Kidney tubule cell (primary cell): ENCODE measurements around the gene ACTG2.

ENCODE experiments used
- DNase-seq: peaks from one replicate; pipeline ENCODE4 v3.0.0-alpha.2; 2018; ENCODE audit warnings: low spot score

The ACTG2 gene

GRCh38 chr2:73914667-73915066 lies 21.9 kb downstream of the ACTG2 start:
- no peak for DNase-seq

GRCh38 chr2:73915437-73915993 lies 22.7 kb downstream of the ACTG2 start:
- no peak for DNase-seq

DNA sequence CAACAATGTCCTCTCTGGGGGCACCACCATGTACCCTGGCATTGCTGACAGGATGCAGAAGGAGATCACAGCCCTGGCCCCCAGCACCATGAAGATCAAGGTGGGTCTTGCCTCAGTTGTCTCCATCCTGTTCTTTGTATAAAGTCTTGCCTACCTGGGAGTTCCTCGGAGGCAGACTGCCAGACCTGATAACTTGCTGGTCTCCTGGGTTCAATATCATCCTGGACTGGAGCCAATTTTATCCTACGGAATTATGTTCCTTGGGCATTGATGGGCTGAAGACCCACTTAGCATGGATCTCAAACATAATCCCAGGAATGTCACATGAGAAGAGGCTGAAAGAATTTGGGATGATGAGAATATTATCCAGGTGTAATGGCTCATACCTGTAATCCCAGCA lies 23.9 kb downstream of the ACTG2 start:
- no peak for DNase-seq

GRCh38 chr2:73917296-73917695 lies 24.5 kb downstream of the ACTG2 start:
- DNase-seq = no peak

GRCh38 chr2:73917696-73918207 lies 24.9 kb downstream of the ACTG2 start:
- DNase-seq = no peak

DNA sequence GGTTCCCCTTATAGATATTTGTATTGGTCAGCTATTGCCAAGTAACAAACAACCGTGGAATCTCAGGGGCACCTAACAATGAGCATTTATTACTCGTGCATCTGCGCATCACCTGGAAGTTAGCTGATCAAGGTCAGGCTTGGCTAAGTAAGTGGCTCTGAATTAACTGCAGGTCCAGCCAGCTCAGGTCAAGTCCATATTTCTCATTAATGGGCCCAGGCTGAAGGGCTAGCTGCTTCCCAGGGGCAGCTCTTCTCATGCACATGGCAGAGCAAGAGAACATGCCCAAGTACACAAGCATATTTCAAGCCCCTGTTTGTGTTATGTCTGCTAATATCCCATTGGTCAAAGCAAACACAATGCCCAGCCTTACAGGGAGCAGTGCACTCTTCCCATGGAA lies 26.0 kb downstream of the ACTG2 start:
- DNase-seq = no peak

GRCh38 chr2:73919596-73920228 lies 26.9 kb downstream of the ACTG2 start:
- DNase-seq = no peak

DNA sequence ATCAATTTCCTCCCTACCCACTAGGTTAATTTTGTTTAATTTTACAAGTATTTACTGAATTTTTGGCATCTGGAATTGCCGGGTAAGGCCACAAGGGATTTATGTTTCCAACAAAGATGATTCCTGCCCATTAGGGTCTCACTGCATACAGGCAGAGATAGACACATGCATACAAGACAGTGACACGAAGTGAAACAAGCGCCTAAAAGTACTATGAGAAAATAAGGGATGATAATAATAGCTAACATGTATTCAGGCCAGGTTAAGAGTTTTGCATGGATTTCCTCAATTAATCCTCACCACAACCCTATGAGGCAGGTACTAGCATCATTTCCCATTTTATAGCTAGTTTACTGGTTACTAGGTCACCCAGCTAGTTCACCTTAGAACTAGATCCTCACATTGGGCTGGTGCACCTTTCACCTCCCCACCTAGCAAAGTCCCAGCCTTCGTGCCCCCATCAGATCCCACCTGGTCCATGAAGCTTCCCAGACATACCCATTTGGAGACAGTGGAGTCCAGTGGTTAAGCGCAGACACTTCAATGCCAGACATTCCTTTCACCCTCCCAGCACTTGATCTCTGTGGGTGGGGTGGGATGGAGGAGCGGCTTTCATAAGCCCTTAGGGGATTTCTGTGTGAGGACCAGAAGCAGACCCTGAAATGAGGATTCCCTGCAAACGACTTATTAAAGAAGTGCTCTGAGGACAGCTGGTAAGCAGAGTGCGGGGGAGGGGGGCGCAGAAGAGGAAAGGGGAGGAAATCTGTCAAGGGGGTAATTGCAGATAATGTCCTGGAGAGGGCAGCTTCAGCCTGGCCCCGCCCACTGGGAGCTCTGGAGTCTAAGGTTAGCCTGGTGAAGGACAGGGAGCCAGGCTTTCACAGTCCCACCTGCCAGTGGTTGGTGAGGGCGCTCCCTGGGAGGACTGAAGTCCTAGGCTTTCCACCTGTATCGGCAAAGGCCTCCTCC lies 28.1 kb downstream of the ACTG2 start:
- peak; percentile 22 for DNase-seq

DNA sequence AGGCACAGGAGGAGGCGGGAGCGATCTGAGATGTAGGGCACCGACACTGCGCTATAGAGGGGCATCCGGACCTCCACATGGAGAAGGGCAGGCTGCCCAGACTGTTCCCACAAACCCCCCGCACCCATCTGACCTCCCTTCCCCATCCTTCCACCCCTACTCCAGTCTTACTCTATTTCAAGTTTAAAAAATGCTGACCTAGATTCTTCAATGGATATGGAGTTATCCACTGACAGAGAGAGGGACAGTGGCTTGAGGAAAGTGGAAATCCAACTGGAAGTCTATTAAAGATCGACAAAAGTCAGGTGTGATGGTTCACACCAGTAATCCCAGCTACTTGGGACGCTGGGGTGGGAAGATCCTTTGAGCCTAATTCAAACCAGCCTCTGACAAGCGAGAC lies 28.8 kb downstream of the ACTG2 start:
- no peak for DNase-seq

DNA sequence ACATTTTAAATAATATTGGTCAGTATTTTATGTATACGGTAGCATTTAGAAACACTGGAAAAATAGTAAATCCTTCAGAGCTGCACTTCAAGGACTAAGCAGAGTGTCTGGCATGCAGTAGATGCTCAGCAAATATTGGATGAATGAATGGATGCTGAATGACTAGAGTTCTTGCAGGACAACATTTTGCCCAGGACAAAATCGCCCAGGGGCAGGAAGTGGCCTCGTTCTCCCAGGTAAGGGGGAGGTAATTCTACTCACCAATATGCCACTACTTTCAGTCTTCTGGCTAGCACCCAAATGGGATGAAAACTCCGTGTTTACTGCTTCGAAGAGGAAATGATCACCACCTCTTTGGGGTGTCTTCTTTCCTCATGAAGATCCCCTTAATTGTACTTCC lies 29.9 kb downstream of the ACTG2 start:
- DNase-seq = no peak

DNA sequence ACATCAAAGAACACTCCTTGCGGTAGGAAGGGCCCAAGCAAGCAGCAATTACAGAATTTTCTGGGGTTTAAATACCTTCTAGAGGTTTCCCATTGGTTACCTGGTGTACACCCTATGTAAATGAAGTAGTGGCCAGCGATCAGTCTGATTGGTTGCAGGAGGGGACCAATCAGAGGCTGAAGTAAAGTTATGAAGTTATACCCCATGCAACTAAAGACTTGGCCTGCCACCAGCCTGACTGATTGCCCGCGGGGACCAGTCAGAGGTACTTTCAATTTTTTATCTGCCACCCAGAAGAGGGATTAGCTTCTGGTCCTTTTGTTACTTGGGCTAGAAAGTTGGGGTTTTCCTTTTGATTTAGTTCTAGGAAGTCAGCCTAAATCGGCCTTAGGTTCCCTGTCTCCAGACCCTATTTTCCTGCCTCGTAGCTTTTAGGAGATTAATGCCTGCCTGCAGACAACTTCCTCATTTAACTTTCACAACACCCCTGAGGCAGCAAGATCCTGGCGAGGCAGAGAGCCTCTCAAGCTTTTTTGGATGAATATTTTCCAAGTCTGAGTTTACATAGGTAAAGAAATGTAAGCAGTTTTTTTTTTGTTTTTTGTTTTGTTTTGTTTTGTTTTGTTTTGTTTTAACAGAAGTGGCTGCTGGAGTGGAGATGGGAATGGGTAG lies 32.4 kb downstream of the ACTG2 start:
- DNase-seq = no peak

- DNase-seq = peak; percentile 76
Measured at GRCh38 chr2:73925853-73926492, 33.2 kb downstream of the ACTG2 start.

DNA sequence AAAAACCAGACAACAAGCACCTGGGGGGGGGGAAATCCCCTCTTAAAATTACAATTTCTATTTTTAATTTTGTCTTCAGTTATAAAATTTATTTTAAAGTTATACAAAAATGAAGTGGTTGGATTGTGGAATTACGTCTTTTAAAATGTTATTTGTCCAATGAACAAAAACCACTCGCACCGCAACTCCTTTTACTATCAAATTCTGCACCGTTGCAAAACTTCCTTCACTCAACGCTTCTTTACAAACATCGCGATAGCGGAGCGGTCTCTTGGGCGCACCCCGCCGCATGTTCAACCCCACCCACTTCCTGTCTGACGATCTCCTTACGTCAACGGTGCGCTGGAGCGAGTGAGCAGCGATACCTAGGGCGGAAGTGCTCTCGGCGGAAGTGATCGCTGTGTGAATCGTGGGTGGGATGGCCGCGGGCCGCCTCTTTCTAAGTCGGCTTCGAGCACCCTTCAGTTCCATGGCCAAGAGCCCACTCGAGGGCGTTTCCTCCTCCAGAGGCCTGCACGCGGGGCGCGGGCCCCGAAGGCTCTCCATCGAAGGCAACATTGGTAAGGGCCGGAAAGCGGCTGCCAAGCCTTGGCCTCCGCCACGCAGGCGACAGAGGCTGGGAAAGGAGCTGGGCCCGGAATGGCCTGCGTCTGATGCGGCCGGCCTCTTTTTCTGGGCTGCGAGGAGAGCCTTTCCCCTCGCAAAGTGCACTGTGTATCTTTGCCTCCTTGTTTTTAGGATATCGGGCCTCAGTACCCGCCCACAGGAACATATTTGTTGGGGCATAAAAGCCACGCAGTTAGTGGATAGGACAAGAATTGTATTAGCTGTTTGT lies 33.9 kb downstream of the ACTG2 start, which contains the start of gene DGUOK:
Gene DGUOK, plus strand, starts transcription at position 388 of the 835 bp plus-strand sequence. Its CDS starts 31 bp downstream, at position 419.
- peak; percentile 99 for DNase-seq

- DNase-seq = no peak
Measured at GRCh38 chr2:73927344-73927743, 34.5 kb downstream of the ACTG2 start.

GRCh38 chr2:73928963-73929347 lies 36.1 kb downstream of the ACTG2 start:
- no peak for DNase-seq

- DNase-seq = no peak
Measured at GRCh38 chr2:73930386-73930785, 37.6 kb downstream of the ACTG2 start.

- peak; percentile 72 for DNase-seq
Measured at GRCh38 chr2:73931531-73932500, 39.0 kb downstream of the ACTG2 start.

DNA sequence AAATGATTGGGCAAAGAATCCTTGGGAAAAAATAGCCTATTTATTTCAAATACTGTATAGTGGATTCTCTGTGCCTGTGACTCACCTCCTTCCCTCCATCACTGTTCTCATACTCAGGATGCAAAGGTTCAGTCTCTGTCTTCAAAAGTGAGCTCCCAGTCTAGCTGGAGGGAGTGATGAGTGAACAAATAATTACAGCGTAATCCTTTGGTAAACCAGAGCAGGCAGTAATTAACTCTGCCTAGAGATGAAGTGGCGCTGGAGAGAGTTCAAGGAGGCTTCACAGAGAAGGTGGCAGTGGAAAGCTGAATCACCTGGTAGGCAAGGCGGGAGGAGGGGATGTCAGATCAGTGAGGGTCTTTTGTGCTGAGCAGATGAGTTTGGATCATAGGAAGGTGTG lies 40.4 kb downstream of the ACTG2 start:
- peak; percentile 20 for DNase-seq

- no peak for DNase-seq
Measured at GRCh38 chr2:73935641-73936040, 42.8 kb downstream of the ACTG2 start.
